BJ (cell line): Measurements from ENCODE around the gene P2RY8. TPM values are rescaled to one million over a fixed set of nuclear protein-coding genes. Genes with fewer than 3 reads are reported as not detected.

Source experiments
- CTCF ChIA-PET: fragments of 350-600 bp; formaldehyde crosslinking; extraction: SDS; loops from one replicate; lab custom pipeline; 2021; ENCODE audit warnings: antibody characterized with exemption, inconsistent platforms; lab: Yijun Ruan, JAX
- POLR2A ChIA-PET: fragments of 300-600 bp; sonication (Branson Sonifier 250); formaldehyde crosslinking; extraction: SDS; loops from one replicate; lab custom pipeline; 2021; ENCODE audit warnings: antibody characterized with exemption; lab: Charles Lee
- DNase-seq: peaks from one replicate; pipeline ENCODE4 v3.0.0-alpha.2; 2011; ENCODE audit warnings: low read depth
- H3K27me3 ChIP-seq: 2 replicates; pipeline ENCODE4 v1.6.0; 2011; ENCODE audit warnings: low read length; ENCODE audit not compliant: control insufficient read depth, insufficient read depth
- H3K36me3 ChIP-seq: 2 replicates; pipeline ENCODE4 v1.5.1; 2011; ENCODE audit warnings: low read length; ENCODE audit not compliant: control insufficient read depth, insufficient read depth
- H3K4me3 ChIP-seq: 2 replicates; pipeline ENCODE4 v1.5.1; 2011; ENCODE audit warnings: low read depth, mild to moderate bottlenecking, control low read depth, low read length
- CTCF ChIP-seq: IDR thresholded peaks from 2 replicates; pipeline ENCODE4 v1.5.1; 2011; ENCODE audit warnings: low read depth, mild to moderate bottlenecking, control low read depth, inconsistent platforms, low read length, moderate library complexity; ENCODE audit not compliant: insufficient read depth
- polyA plus RNA-seq: library from polyadenylated mRNA; depleted of rRNA; stranded (reverse); fragments of >200 nt; gene quantifications from 2 replicates; pipeline ENCODE4 v1.2.3, GENCODE V29; 2011

P2RY8 gene
- polyA plus RNA-seq, 1 experiment: not detected

- Histone ChIP-seq H3K36me3 (peaks cover 3% of the 10 kb centered on the region), H3K4me3 (no peak overlapping the region), H3K27me3 (no peaks in the 10 kb centered on the region)
- ChIA-PET CTCF (no interaction called here), POLR2A (no interaction called here)
- DNase-seq: no peak
- no peak for TF ChIP-seq CTCF
Measured at GRCh38 chrX:1440506-1440905, 96.5 kb downstream of the P2RY8 start.

GRCh38 chrX:1435241-1435895 lies 101.6 kb downstream of the P2RY8 start:
- CTCF ChIA-PET: no interaction called here
- POLR2A ChIA-PET: no interaction called here
- no peak for TF ChIP-seq CTCF
- no peak for DNase-seq
- H3K27me3 ChIP-seq: no peaks in the 10 kb centered on the region
- no peak overlapping the region for H3K4me3 ChIP-seq
- peaks cover 12% of the 10 kb centered on the region for H3K36me3 ChIP-seq

GRCh38 chrX:1434871-1435240 lies 102.1 kb downstream of the P2RY8 start:
- CTCF ChIA-PET: no interaction called here
- POLR2A ChIA-PET: no interaction called here
- DNase-seq: no peak
- no peak overlapping the region for H3K4me3 ChIP-seq
- H3K36me3 ChIP-seq: peaks cover 12% of the 10 kb centered on the region
- no peak for TF ChIP-seq CTCF
- no peaks in the 10 kb centered on the region for H3K27me3 ChIP-seq

- POLR2A ChIA-PET: no interaction called here
- no peak for DNase-seq
- CTCF ChIA-PET: no interaction called here
- H3K27me3 ChIP-seq: no peaks in the 10 kb centered on the region
- H3K4me3 ChIP-seq: no peak overlapping the region
- peaks cover 12% of the 10 kb centered on the region for H3K36me3 ChIP-seq
- no peak for TF ChIP-seq CTCF
Measured at GRCh38 chrX:1433646-1434357, 103.2 kb downstream of the P2RY8 start.

- DNase-seq: no peak
- ChIA-PET CTCF (no interaction called here), POLR2A (no interaction called here)
- H3K4me3 ChIP-seq: no peak overlapping the region
- no peaks in the 10 kb centered on the region for H3K27me3 ChIP-seq
- peaks cover 14% of the 10 kb centered on the region for H3K36me3 ChIP-seq
- TF ChIP-seq CTCF: no peak
Measured at GRCh38 chrX:1430451-1430850, 106.5 kb downstream of the P2RY8 start.
